ENCODE results near the gene GLYATL1B.
"Not testable (repeated sequence)": the region's sequence is repeated elsewhere in the genome, so short reads cannot be mapped to it uniquely, and the experiment has no call there.

GLYATL1B gene, protein sequence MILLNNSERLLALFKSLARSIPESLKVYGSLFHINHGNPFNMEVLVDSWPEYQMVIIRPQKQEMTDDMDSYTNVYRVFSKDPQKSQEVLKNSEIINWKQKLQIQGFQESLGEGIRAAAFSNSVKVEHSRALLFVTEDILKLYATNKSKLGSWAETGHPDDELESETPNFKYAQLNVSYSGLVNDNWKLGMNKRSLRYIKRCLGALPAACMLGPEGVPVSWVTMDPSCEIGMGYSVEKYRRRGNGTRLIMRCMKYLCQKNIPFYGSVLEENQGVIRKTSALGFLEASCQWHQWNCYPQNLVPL

DNA sequence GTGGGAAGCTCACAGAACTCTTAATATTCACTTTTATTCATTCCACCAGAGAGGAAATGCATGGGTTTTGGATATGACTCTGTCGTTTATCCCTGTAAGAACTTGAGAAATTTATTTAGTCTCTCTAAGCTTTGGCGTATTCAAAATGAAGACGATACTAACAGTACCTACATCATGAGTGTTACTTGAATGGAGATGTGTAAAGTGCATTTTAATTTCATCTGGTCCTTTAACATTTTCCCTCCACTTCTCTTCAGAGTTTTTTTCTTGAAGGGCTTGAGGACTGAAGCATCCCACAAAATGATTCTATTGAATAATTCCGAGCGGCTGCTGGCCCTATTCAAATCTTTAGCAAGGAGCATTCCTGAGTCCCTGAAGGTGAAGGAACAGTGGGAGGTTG is at the start of gene GLYATL1B:
GLYATL1B (plus strand) TSS at position 301 of the 400 bp plus-strand sequence; CDS start at position 301, 0 bp downstream.
- DNase-seq: not testable (repeated sequence)

DNA sequence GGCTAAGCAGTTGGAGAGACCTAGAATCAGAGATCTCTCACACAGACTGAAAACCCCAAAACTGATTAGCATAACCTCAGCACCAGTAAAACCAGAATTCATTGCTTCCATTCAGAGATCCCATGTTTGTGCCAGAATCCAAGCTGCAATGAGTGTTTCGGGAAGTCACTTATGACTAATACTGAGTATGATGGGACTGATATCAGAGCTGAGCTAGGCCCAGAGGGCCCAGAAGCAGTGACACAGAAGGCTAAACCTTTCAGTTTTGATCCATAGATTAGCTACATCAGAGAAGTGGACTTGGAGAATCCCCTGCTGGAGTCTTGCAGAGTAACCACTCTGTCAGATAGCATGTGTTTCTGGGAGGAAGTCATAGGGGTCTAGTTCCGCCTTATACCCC is 49.6 kb upstream of the GLYATL1B start:
- not testable (repeated sequence) for DNase-seq

DNA sequence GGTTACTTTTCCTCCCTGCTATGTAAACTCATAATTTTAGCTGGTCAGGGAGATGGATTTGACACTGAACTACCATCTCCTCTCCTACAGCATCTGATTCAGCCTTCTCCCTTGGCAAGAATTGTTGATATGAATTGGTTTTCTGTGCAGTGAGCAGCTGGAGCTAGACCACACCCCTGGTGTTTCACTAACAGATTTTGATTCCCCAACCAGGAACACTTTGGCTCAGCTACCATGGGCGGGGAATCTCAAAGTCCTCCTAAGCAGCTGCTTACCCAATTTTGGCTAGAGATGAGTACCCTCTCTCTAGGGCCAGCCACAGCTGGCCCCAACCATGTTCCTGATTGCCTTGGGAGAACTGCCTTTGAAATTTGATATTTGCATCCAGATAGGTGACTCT is 48.7 kb upstream of the GLYATL1B start:
- DNase-seq: not testable (repeated sequence)

DNA sequence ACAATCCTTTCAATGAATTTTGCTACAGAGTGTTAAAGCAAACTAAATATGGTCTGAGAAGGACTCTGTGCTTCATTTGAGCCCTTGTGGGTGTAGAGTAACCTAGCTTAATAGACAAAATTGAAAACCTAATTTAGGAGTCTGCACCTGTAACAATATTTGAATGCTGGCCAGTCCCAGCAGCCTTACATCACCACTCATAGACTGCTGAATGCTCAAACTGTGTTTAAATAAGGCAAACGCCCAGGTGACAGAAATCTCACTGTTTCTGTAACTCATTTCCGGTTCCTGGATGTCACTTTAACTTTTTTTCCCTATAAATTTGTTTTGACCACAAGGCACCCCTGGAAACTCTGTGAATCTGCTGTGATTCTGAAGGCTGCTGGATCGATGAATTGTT is 45.5 kb upstream of the GLYATL1B start:
- peak; percentile 19 for DNase-seq

DNA sequence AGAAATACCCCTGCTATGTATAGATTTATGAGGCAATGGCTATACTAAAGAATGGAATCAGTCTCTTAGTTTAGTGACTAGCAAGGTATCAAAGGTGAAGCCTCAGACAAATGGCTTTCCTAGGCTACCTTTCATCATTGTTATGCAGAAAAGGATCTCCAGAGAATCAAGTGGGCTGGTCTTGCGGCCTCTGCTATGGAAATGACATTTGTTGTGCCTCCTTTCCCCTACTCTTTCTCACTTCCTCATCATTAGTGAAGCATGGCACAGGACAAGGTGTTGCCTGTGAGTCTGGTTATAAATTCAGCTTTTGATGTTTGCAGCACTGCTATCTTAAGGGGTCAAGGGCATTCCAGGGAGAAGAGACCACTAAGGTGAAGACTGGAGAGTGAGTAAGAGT is 34.7 kb upstream of the GLYATL1B start:
- not testable (repeated sequence) for DNase-seq

DNA sequence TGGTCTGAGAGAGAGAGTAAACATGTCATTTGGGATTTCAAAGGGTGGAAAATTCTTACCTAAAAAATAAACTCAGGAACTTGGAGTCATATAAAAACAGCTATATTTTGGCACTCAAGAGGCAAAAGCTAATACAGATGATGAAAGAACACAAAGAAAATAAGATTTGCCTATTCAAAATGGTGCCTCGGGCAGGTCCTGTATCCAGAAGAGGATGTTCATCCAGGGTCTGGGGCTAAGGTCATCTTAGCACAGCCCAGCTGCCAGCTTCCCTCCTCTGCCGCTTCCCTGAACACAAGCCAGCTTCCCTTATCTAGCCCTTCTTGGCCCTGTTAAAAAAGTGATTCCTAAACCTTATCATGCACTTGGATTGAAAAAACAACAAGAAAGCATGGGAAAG is 33.8 kb upstream of the GLYATL1B start:
- DNase-seq: not testable (repeated sequence)

DNA sequence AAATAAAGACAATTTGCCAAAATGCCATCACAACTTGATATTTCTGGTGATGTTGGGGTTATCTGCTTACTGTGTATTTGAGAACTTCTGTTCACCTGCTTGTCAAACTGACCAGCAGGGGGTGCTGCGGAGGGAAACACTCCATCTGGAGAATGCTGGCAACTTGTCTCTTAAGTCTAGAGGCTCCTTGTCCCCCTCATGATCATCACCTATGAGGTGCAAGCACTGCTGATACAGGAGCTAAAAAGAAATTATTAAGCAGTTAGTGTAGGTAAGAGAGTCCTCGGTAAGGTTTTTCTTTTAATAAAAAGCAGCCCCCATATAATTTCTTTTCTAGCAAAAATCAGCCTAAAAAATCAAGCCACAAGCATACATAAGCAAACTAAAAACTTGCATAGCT is 32.7 kb upstream of the GLYATL1B start:
- peak; percentile 53 for DNase-seq

DNA sequence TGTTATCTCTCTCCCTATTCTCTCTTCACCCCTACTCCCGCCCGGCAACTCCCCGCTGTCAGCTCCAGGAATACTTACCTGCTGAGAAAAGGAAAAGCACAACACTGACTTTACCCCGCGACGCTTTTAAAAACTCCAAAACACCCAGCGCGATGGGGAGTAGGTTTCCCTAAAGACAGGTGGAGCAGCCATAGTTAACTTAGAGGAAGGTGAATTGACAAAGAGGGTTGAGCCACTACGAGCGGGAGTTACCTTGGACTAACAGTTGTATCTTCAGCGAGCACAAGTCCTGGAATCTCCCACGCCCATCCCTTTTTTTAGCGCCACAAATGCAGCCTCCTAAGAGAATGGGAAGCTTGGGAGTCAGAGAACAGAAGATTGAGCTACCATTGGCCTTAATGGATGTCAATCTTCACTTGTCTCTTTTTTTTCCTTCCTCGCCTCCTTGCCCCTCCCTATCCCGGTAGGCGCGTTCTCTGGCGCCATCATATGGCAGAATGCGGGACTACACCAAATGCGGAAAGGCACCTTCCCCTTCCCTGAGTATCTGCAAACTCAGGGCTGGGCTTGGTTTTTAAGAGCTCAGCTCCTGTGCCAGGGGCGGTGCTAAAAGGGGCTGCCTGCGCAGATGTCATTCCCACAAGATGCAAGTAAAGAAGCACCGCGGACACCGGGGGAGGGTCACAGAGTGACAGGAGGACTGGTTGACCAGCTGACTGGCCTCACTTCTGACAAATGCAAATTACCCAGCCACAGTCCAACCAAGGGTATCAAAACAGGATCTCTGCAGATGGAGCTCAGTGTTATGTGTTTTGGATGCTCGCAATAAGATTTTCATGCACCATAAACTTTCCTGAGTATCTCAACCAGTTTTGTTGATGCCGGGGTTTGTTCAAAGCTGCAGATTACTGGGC is 27.7 kb upstream of the GLYATL1B start:
- peak; percentile 96 for DNase-seq

DNA sequence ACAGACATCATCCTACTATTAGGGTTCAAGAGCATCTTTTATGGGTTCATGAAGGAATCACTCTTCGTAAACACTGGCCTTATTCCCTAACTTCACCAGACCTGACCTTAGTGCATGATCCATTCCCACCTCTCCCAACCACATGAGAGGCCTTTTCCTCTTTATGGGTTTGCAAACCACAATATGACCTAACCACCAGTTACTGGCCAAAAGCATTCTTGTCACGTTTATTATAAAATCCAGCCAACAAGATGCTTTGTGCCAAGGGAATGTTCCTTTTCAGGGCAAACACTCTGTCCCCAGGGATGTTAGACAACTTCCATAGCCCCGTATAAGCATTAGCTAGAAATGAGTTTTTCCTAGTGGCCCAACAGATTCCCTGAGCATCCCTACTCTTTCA is 26.0 kb upstream of the GLYATL1B start:
- not testable (repeated sequence) for DNase-seq

DNA sequence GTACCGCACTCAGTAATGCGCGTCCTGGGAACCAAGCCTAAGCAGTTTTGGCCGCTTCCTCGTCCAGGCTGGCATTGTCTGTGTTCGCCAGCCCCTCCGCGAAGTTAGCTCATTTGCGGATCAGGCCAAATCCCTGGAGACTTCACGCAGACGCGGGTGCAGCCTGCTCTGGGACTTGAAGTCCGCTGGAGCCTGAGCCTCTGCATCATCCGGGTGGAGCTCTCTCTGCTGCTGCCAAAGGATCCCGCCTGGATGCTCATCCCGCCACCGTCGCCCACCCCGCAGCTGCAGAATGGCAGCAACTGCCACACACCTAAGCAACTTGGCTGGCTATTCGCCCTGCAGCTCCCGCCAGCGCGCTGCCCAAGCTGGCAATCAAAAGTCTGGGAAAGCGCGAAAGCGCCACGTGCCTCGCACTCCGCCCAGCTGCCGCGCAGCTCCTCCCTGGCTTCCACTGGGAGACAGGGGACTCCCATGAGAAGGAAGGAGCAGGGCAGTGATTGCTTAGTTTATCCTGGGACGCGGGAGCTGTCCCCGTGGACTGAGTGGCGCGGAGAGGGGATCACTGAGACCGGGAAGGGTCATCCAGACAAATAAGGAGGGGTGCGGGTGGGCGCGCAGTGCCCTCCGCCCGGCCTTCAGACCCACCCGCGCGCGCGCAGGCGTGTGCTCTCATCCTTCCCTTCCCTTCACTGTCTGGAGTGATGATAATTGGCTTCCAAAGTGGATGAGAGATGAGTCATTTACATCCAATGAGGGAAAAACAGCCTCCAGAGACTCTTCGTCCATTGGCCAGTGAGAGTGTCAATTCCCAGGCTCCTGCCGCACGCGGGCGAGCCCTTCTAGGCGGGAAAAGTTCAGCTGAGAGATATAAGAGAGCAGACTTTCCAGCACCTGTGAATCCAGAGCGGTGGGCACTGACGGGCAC is 23.2 kb upstream of the GLYATL1B start:
- DNase-seq: peak; percentile 6

DNA sequence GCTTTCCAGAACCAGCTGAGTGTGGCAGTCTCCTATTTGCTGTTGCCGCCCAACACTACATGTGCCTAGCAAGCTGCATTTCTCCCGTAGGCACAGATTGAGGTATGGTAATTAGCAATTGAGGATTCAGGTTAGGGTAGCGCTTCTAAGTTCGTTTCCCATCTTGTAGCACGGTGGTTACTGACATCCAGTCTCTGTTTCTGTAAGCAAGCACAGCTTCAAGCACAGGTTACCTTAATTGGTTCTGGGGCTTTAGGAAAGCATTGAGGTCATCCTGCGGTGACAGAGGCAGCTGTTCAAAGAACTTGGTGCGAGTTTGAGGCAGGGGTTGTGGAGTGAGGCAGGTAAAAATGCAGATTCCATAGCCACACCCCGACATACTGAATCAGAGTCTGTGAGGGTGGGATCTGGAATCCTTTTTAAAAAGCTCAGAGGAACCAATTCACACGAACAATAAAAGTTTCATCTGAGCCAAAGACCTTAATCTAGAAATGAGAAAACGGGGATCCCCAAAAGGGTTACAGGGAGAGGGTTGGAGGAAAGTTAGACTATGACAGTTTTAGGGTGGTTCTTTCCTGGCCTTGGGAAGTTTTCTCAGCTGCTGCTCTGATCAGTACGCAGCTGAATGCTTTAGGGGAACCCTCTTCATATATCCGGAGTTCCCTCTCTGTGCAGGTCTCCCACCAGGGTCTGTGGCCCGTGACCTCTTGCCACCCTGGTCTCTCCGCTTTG is 21.9 kb upstream of the GLYATL1B start:
- DNase-seq: not testable (repeated sequence)

DNA sequence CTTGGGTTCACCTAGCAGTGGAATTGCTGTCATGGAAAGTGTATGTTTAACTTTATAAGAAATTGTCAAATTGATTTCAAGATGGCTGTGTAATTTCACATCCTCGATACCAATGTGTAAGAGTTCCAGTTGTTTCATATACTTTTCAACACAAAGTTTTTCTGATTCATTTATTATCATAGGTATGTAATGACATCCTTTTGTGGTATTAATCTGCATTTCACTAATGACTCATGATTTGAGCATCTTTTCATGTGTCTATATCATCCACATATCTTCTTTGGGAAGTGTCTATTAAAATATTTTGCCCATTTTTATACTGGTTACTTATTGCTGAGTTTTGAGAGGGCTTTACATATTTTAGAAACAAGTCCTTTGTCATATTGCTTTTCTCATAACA is 17.0 kb upstream of the GLYATL1B start:
- DNase-seq: no peak

DNA sequence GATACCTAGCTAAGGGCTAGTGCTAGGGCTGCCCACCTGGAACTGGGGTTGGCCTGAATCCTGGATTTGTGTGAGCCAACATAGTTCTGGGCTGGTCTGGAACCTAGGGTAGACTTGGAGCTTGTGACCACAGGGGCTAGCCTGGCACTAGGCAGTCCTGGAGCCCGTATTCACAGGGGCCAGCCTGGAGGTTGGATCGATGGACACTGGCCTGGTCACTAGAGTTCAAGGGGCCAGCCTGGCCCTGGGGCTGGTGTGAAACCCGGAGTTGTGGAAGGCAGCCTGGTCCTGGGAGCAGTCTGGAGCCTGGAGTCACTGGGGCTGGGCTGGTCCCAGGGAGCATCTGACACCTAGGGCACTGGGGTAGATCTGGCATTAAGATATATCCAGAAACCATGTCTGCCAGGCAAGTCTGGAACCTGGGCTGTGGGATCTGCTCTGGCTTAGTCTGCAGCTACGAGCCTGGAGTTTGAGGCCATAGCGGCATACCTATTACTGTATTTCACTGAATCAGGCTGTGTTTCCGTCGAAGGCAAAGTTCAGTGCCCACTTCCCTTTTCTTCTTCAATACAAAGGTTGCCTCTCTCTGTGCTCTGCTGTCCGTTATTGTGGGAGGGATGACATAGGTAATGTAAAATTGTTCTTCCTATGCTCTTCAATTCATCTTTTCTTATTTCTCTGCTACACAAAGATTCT is 9.1 kb upstream of the GLYATL1B start:
- DNase-seq: no peak

DNA sequence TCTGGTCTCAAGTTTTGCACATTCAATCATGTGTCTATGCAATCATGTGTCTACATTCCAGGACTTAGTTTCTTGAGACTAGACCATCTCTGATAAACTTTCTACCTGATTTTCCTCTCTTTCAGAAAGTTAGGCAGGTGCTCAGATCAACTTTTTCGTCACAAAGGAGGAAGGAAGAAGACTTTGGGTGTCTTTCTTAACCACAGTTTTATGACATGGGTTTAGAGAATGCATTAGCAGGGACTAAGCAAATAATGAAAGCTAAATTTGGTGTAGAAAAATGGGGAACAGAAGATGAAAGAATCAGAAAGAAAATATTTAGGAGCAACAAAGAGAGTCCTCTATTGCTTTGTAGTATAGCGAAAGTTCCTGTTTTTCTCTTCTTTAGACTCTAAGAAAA is 7.7 kb upstream of the GLYATL1B start:
- DNase-seq: no peak

DNA sequence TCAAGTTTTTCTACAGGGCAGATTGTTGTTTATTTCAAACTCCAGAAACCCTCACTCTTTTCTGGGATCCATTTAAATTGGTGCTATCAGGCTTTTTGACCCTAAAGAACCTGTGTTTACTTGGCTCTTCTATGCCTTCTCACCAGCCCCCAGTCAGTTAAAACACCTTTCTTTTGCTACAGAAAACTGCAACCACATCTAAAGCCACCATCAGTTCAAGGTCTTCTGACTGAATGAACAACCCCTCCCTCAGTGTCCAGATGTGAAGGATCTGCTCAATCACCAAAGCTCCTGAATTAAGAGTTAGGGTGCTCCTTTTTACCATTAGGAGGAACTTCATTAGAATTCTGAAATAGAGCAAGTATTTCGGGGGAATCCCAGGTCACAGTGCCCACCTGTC is 7.0 kb upstream of the GLYATL1B start:
- no peak for DNase-seq

DNA sequence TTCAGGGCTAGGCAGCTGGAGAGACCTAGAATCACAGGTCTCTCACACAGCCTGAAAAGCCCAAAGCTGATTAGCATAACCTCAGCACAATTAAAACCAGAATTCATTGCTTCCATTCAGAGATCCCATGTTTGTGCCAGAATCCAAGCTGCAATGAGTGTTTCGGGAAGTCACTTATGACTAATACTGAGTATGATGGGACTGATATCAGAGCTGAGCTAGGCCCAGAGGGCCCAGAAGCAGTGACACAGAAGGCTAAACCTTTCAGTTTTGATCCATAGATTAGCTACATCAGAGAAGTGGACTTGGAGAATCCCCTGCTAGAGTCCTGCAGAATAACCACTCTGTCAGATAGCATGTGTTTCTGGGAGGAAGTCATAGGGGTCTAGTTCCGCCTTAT is 5.7 kb upstream of the GLYATL1B start:
- DNase-seq: not testable (repeated sequence)

DNA sequence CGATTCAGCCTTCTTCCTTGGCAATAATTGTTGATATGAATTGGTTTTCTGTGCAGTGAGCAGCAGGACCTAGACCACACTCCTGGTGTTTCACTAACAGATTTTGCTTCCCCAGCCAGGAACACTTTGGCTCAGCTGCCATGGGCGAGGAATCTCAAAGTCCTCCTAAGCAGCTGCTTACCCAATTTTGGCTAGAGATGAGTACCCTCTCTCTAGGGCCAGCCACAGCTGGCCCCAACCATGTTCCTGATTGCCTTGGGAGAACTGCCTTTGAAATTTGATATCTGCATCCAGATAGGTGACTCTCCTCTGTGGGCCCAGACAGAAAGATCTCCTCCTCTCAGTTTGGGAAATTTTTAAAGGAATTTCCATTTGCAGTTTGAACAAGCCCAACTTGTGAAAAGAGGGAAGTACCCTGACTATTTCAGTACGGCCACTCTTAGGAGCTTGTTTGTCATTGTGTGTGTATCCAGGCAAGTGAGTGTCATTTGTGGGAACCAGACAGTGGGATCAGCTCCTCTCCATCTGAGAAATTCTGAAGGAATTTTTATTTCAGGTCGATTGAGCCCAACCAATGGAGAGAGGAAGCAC is 4.6 kb upstream of the GLYATL1B start:
- DNase-seq: not testable (repeated sequence)

DNA sequence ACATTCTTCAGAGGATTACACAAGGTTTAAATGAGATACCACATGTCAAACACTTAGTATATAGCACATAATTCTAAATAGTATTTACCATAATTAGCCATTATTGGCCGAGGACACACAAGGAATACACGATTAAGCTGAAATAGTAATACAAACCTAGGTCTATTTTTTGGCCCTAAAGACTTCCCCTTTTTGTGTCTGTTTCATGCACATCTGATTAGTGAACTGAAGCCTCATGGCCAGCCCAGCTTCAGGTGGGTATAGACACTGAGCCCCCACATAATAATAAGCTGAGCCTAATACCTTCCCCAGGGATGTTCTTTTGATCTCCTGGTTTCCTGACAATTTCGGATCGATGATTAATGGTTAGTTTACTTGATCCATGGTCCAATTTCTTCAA is 2.1 kb downstream of the GLYATL1B start:
- no peak for DNase-seq

DNA sequence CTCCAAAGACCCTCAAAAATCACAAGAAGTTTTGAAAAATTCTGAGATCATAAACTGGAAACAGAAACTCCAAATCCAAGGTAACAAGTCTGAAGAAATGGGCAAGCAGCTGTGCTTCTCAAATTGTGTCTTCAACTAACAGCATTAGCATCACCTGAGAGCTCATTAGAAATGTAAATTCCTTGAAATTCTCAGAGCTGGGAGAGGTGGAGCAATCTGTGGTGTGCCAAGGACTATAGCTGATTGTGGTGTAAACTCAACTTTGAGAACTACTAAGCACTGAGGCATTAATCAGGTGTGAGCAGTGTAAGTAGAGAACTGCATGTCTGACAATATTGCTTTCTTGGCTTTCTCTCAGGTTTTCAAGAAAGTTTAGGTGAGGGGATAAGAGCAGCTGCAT is 7.5 kb downstream of the GLYATL1B start:
- not testable (repeated sequence) for DNase-seq

DNA sequence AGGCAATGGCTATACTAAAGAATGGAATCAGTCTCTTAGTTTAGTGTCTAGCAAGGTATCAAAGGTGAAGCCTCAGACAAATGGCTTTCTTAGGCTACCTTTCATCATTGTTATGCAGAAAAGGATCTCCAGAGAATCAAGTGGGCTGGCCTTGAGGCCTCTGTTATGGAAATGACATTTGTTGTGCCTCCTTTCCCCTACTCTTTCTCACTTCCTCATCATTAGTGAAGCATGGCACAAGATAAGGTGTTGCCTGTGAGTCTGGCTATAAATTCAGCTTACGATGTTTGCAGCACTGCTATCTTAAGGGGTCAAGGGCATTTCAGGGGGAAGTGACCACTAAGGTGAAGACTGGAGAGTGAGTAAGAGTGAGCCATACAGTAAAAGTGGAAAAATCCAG is 9.1 kb downstream of the GLYATL1B start:
- not testable (repeated sequence) for DNase-seq

DNA sequence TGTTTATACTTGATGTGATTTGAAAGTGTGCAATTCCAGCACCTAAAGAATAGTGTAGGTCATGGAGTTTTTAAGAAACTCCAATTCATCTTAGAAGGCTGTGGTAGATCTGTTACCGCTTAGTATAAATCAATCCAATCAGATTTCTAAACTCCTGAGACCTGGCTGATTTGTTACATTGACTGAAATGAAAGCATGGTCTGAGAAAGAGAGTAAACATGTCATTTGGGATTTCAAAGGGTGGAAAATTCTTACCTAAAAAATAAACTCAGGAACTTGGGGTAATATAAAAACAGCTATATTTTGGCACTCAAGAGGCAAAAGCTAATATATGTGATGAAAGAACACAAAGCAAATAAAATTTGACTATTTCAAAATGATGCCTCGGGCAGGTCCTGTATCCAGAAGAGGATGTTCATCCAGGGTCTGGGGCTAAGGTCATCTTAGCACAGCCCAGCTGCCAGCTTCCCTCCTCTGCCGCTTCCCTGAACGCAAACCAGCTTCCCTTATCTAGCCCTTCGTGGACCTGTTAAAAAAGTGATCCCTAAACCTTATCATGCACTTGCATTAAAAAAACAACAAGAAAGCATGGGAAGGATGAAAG is 10.0 kb downstream of the GLYATL1B start:
- DNase-seq: not testable (repeated sequence)
